GM12873 (cell line): ENCODE data around the gene PDHX.

Experiments
- TF ChIP-seq, protein P1 (sequence below): IDR thresholded peaks from 2 replicates; pipeline ENCODE4 v1.5.1; 2012; ENCODE audit warnings: low read depth, mild to moderate bottlenecking, moderate library complexity, low read length, control low read depth; ENCODE audit not compliant: insufficient read depth; ENCODE audit errors: missing control alignments

The PDHX gene

DNA sequence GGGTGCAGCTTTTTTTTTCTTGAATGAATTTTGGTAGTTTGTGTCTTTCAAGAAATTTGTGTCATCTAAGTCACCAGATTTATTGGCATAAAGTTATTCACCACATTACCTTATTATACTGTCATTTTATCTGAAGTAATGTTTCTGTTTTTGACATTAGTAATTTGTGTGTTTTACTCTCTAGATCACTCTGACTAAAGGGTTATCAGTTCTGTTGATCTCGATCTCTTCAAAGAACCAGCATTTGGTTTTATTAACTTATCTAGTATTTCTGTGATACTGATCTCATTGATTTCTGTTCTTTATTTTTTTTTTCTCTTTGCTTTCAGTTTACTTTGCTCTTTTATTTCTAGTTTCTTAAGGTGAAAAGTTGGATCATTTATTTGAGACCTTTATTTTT lies 55.5 kb downstream of the PDHX start:
- TF ChIP-seq, protein P1, sequence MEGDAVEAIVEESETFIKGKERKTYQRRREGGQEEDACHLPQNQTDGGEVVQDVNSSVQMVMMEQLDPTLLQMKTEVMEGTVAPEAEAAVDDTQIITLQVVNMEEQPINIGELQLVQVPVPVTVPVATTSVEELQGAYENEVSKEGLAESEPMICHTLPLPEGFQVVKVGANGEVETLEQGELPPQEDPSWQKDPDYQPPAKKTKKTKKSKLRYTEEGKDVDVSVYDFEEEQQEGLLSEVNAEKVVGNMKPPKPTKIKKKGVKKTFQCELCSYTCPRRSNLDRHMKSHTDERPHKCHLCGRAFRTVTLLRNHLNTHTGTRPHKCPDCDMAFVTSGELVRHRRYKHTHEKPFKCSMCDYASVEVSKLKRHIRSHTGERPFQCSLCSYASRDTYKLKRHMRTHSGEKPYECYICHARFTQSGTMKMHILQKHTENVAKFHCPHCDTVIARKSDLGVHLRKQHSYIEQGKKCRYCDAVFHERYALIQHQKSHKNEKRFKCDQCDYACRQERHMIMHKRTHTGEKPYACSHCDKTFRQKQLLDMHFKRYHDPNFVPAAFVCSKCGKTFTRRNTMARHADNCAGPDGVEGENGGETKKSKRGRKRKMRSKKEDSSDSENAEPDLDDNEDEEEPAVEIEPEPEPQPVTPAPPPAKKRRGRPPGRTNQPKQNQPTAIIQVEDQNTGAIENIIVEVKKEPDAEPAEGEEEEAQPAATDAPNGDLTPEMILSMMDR = no peak

DNA sequence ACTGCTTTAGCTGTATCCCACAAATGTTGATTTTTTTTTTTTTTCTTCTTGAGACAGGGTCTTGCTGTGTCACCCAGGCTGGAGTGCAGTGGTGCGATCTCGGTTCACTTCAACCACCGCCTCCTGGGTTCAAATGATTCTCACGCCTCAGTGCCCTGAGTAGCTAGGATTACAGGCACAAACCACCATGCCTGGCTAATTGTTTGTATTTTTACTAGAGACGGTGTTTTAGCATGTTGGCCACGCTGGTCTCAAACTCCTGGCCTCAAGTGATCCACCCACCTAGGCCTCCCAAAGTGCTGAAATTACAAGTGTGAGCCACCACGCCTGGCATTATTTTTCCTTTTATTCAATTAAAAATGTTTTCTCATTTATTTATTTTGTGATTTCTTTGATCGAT lies 55.9 kb downstream of the PDHX start:
- TF ChIP-seq, protein P1 = no peak

DNA sequence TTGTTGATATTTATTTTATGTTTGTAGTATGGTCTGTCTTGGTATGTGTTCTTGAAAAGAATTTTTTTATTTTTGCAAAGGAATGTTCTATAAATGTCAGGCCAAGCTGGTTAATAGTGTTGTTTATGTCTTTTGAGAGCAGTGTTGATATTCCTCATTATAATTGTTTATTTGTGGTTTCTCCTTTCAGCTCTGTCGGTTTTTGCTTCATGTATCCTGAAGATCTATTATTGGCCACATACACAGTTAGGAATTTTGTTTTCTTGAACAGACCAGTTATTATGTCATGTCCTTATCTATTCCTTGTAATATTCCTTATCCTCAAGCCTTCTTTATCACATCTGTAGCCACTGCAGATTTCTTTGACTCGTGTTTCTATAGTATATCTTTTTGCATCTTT lies 56.5 kb downstream of the PDHX start:
- TF ChIP-seq, protein P1 = no peak

DNA sequence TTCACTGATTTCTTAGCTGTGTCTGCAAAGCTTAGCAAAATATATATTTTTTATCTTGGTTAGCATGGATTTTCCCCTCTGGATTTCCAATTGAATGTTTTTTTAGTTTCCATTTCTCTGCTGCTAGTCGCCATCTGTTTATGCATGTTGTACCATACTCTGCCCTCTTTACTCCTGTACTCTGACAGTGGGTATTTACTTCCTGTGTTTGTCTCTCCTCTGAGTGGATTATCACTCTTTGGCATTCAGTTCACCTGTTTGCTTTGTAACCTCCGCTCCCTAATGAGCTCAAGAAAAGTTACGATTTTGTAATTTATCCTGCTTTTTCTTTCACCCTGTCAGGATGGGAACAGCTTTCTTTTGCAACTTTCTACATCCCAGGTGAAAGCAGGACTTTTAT lies 59.1 kb downstream of the PDHX start:
- TF ChIP-seq, protein P1 = no peak

DNA sequence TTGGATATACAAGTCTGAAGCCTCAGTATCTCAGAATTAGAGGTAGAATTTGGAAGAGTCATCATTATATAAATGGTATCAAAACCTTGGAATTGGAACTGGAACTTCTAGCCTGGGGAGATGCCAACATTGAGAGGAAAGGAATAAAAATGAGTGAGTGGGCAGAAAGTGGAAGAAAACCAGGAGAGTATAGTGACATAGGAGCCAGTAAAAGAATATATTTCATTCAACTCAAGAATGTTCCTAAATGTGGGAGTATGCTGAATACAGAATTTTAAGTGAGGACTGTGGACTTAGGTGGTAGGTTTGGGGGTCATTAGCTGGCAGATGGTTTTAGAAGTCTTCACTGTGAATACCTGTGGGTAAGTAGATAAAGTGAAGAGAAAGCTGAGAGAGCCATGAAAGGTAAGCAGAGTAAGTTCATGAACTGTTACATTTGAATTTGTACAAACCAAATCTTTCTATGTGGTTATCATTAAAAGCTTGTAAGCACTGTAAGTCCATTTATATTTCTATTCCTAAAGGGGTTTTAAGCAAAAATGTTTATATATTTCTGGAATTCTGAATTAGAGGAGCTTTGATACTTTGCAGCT lies 60.2 kb downstream of the PDHX start:
- TF ChIP-seq, protein P1 = no peak

DNA sequence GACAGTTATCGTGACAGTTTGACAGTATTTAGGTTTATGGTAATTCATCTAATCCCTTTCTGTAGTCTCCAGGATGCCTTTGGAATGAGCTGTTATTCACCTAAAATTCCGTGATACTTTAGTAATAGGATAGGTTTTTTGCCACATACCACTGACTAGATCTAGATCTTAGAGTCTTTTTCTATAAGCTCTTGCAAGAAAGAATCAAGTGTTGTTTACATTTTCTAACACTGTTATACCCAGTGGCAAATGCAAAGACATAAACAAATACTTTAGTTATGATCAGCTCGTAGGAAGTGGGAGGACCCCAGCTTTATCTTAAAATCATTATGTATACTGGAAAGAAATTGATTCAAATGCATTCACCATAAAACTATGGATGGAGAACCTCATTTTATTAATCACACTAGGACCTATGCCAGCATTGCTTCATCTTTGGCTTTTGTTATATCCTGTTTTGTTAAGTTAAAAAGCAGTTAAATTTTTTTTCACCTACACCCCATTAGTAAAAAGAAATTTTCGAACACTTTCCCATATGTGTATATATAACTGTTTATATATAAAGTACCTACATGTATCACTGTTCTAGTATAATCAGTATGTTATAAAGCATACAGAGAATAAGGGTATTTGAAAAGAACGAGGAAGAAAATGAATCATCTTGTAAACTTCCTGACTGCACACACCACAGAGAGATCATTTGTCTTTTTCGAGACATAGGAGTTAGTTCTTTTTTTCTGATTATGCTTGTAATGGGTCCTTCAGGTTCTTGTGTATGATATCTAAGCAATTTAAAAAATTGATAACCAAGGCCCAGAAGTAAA lies 60.9 kb downstream of the PDHX start:
- TF ChIP-seq, protein P1 = no peak

DNA sequence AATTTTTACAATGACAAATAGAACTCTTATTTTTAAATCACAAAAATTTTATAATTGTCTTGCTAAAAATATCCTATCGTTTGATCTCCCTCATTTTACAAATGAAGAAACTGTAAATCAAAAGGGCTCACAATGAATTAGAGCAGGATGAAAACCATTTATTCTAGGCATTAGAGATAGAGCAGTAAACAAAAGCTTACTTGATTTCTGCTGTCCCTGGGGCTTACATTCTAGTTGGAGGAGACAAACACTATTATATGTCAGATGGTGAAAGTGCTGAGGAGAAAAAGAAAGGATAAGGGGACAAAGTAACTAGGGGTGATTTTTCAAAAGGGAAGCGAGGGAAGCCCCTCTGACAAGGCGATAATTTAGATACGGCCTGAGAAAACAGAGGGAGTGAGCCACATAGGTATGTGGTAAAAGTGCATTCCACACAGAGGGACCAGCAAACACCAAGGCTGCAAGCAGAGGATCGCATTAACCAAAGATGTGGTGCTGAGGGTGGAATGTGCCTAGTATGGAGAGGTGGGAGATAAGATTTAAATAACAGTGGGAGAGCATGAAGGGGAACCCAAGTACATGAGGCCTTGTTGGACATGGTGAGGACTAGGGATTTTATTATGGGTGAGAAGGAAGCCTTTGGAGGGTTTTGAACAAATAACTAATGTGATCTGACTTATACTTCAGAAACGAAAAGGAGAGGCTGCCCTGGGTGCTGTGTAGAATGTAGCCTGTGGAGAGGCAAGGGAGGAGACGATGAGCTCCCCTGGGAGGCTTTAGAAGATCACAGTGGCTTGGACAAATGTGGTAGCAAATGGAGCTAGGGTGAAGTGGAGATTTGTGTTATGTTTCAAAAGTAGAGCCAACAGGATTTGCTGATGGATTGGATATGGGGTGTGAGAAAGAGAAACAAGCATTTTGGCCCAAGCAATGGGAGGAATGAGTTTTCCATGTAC lies 62.1 kb downstream of the PDHX start:
- TF ChIP-seq, protein P1 = no peak
